Measurements from ENCODE around the gene DNHD1. TPM values are rescaled to one million over a fixed set of nuclear protein-coding genes. Genes with fewer than 3 reads are reported as not detected.

The DNHD1 gene
- total and polyA plus RNA-seq, 9 of the 15 experiments (the other 6 are each of a cell fraction or from before 2014, with no cell fraction given), result 0.82 to 9.7 (median 3.8) TPM

- TF ChIP-seq PPARD (CRISPR knock-in tag; IDR thresholded peaks at IDR 0.05) (no peak), OTX1 (CRISPR knock-in tag; IDR thresholded peaks at IDR 0.05) (no peak), ZFPM2 (CRISPR knock-in tag; IDR thresholded peaks at IDR 0.05) (no peak), RFX5 (IDR thresholded peaks at IDR 0.05; ENCODE audit: low read depth, low read length) (no peak), RHOXF2B (CRISPR knock-in tag; conservative IDR thresholded peaks at IDR 0.05) (no peak), KLF10 (CRISPR knock-in tag; IDR thresholded peaks at IDR 0.05) (no peak), ARID3B (CRISPR knock-in tag; IDR thresholded peaks at IDR 0.05; ENCODE audit: borderline replicate concordance) (no peak), ZNF699 (CRISPR knock-in tag; IDR thresholded peaks at IDR 0.05; ENCODE audit: insufficient replicate concordance) (no peak), NBN (IDR thresholded peaks at IDR 0.05; ENCODE audit: low read depth) (peak; percentile 87; the same call in 1 of the 2 replicates), CBX5 (IDR thresholded peaks at IDR 0.05; ENCODE audit: borderline replicate concordance, low read depth) (no peak), POLR2B (IDR thresholded peaks at IDR 0.05; ENCODE audit: low read depth, partially characterized antibody) (peak; percentile 13), ZNF316 (IDR thresholded peaks at IDR 0.05) (peak; percentile 100), MIER1 (IDR thresholded peaks at IDR 0.05; ENCODE audit: low read depth) (no peak), ZBTB7A (IDR thresholded peaks at IDR 0.05; ENCODE audit: borderline replicate concordance, control insufficient read depth, low read depth, low read length) (peak; percentile 78; the same call in 1 of the 2 replicates), CBFB (CRISPR knock-in tag; IDR thresholded peaks at IDR 0.05) (no peak), TFAP4 (CRISPR knock-in tag; IDR thresholded peaks at IDR 0.05; ENCODE audit: borderline replicate concordance) (peak; percentile 100), ATF3 (IDR thresholded peaks at IDR 0.05) (peak; percentile 79), ATF3 (CRISPR knock-in tag; conservative IDR thresholded peaks at IDR 0.05) (no peak), ARID2 (IDR thresholded peaks at IDR 0.05) (no peak), ZNF175 (CRISPR knock-in tag; IDR thresholded peaks at IDR 0.05; ENCODE audit: low read depth) (no peak), L3MBTL2 (IDR thresholded peaks at IDR 0.05) (peak; percentile 51; the same call in 1 of the 2 replicates)
These were observed 71.3 kb downstream of the DNHD1 start (continued) for GRCh38 chr11:6568191-6568918.
